GM23338 (cell line): ENCODE measurements around the gene ATXN7L2.

Experiments used
- CREB1 ChIP-seq: fragments of 250-450 bp; sonication (Bioruptor Pico); IDR thresholded peaks from 2 replicates; pipeline ENCODE4 v1.5.0; 2020; ENCODE audit warnings: low read depth, mild to moderate bottlenecking, moderate library complexity
- CTCF ChIP-seq, 2 experiments: fragments of 200-600 bp in 1 of 2; sonication (generic) in 1 of 2; conservative IDR thresholded peaks; 2 replicates each; pipeline versions ENCODE4 v1.5.1 to v1.6.1; 2016 to 2017; ENCODE audit warnings: antibody characterized with exemption in 2 of 2, low read depth in 2 of 2, mild to moderate bottlenecking in 2 of 2, moderate library complexity in 1 of 2
- EZH2 ChIP-seq: fragments of 200-600 bp; sonication (generic); IDR thresholded peaks from one replicate; pipeline ENCODE4 v1.8.0; 2017; ENCODE audit warnings: antibody characterized with exemption, mild to moderate bottlenecking, low read depth; ENCODE audit not compliant: unreplicated experiment
- EZH2phosphoT487 ChIP-seq: fragments of 200-600 bp; sonication (generic); IDR thresholded peaks from one replicate; pipeline ENCODE4 v1.8.1; 2018; ENCODE audit warnings: antibody characterized with exemption; ENCODE audit not compliant: unreplicated experiment
- JUNB ChIP-seq: IDR thresholded peaks from one replicate; pipeline ENCODE4 v1.6.1; 2016; ENCODE audit warnings: antibody characterized with exemption; ENCODE audit not compliant: unreplicated experiment
- NANOG ChIP-seq: IDR thresholded peaks from 2 replicates; pipeline ENCODE4 v1.6.1; 2016; ENCODE audit warnings: antibody characterized with exemption, borderline replicate concordance
- POLR2AphosphoS5 ChIP-seq: IDR thresholded peaks from 2 replicates; pipeline ENCODE4 v1.6.1; 2016; ENCODE audit warnings: antibody characterized with exemption, low read depth
- REST ChIP-seq: IDR thresholded peaks from one replicate; pipeline ENCODE4 v1.6.1; 2018; ENCODE audit warnings: antibody characterized with exemption; ENCODE audit not compliant: unreplicated experiment
- STAT1 ChIP-seq: IDR thresholded peaks from one replicate; pipeline ENCODE4 v1.6.1; 2016; ENCODE audit warnings: antibody characterized with exemption; ENCODE audit not compliant: unreplicated experiment
- TF ChIP-seq, protein P1 (sequence below): IDR thresholded peaks from 2 replicates; pipeline ENCODE4 v1.6.1; 2016; ENCODE audit warnings: antibody characterized with exemption

DNA sequence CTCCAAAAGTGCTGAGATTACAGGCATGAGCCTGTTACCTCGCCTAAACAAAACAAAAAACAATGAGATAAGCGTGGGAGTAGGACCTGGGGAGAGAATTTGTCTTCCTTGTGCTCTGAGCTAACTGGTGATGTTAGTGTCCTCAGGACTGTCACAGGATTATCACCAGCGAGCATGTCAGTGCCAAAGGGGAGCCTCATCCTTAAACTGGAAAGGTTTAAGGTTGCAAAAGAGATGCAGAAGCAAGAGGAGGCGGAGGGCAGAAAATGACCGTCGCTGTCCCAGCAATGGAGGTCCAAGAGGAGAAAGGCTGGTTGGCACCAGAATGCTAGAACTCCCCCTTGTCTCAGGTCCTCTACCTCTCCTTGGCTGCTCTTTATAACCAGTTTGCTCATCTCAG, 13.5 kb upstream of the ATXN7L2 start:
- TF ChIP-seq EZH2phosphoT487: no peak
- TF ChIP-seq CTCF (conservative IDR thresholded peaks at IDR 0.05; ENCODE audit: low read depth in 2 of 2): no peak
- TF ChIP-seq POLR2AphosphoS5: no peak
- no peak for TF ChIP-seq REST
- no peak for TF ChIP-seq EZH2
- TF ChIP-seq CREB1 (CRISPR knock-in tag): no peak
- TF ChIP-seq JUNB: no peak
- TF ChIP-seq, protein P1, sequence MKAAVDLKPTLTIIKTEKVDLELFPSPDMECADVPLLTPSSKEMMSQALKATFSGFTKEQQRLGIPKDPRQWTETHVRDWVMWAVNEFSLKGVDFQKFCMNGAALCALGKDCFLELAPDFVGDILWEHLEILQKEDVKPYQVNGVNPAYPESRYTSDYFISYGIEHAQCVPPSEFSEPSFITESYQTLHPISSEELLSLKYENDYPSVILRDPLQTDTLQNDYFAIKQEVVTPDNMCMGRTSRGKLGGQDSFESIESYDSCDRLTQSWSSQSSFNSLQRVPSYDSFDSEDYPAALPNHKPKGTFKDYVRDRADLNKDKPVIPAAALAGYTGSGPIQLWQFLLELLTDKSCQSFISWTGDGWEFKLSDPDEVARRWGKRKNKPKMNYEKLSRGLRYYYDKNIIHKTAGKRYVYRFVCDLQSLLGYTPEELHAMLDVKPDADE: no peak
- no peak for TF ChIP-seq NANOG
- no peak for TF ChIP-seq STAT1
